HG03139 (cell line): Measurements from ENCODE around the gene UGT1A8.
"Not testable (repeated sequence)": the region's sequence is repeated elsewhere in the genome, so short reads cannot be mapped to it uniquely, and the experiment has no call there.

Experiments
- ATAC-seq: cut with Tn5 transposase; IDR thresholded peaks from one replicate; pipeline ENCODE4 v1.9.1; 2021; ENCODE audit not compliant: unreplicated experiment

Gene UGT1A8

GRCh38 chr2:233681521-233682099 is 64.2 kb downstream of the UGT1A8 start, which contains the start of gene UGT1A7:
Gene UGT1A7 (plus strand): TSS chr2:233681901. CDS start chr2:233681938, 37 bp downstream.
- ATAC-seq: no peak

- no peak for ATAC-seq
Observed at GRCh38 chr2:233684640-233685039, 67.2 kb downstream of the UGT1A8 start.

GRCh38 chr2:233686928-233687327 is 69.5 kb downstream of the UGT1A8 start:
- no peak for ATAC-seq

DNA sequence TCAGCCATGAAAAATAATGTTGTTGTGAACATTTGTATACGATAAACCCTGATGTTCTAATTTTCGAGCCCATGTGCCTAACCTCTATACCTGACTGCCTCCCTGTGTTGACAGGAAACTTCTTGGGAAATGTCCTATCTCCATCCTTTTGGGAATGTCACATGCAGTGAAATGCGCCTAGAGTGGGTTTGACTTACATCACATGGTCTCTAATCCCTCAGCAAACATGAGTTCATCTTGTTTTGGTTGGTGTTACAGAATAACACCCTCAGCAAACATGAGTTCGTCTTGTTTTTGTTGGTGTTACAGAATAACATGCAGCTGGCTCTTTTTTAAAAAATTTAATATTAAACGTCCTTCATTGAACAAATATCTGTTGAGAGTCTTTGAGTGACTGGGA is 70.9 kb downstream of the UGT1A8 start:
- no peak for ATAC-seq

GRCh38 chr2:233689031-233689430 is 71.6 kb downstream of the UGT1A8 start:
- ATAC-seq: no peak

DNA sequence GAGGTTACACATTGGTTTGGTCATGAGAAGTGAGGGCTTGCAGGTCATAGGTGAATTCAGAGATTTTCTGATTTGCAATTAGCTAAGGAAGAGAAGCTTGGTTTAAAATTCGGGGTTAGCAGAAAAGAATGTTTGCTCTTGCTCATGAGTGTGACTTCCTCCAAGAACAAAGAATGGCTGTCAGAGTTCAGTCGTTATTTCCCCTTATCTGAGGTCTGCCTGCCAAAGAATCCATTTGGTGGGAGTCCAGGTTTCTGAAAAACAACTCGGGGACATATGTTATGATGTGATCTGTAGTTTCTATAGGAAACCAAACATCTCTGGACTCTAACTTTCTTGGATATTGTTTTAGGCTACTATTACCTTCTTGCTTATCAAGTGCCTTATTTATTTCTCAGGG is 72.1 kb downstream of the UGT1A8 start:
- no peak for ATAC-seq

GRCh38 chr2:233690444-233690843 is 73.0 kb downstream of the UGT1A8 start:
- no peak for ATAC-seq

DNA sequence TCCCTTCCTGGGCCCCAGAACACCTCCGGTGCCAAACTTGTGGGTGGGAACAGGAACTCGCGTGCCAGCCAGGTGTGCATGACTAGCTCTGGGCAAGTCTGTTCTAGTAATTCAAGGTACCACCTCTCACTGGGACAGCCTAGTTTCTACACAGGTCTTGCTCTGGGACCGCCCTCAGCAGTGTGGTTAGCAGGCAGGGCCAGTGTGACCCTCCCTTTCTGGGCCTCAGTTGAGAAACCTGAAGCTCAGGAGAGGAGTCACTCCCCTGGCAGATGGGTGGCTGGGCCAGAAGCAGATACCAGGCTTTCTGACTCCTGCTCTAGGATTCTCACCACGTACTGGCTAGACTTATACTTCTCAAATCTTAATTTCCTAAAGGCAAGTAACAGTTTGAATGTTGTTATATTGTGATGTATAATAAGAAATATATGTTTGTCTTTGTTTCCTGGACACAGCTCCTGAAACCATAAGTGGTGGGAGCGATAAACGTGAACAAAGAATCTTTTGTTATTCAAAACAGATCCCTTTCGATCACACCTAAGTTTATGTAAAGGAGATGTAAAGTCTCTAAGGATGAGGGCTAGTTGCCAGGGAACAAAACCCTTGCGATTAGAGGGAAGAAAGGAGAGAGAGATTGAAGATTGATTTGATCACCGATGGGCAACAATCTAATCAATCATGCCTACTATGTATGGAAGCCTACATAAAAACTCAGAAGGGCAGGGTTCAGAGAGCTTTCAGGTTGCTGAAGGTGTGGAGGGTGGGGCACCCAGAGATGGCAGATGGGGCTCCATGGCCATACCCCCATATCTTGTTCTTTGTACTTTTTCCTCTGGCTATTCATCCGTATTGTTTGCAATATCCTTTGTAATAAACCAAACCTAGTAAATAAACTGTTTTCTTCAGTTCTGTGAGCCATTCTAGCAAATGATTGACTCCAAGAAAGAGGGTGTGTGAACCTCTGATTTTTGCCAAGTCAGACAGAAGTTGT is 74.3 kb downstream of the UGT1A8 start:
- no peak for ATAC-seq

GRCh38 chr2:233692648-233693047 is 75.2 kb downstream of the UGT1A8 start, which contains the start of gene UGT1A6:
Gene UGT1A6 (plus strand): TSS chr2:233692890. CDS start chr2:233693005, 115 bp downstream.
- no peak for ATAC-seq

GRCh38 chr2:233693963-233694362 is 76.5 kb downstream of the UGT1A8 start:
- ATAC-seq: no peak

DNA sequence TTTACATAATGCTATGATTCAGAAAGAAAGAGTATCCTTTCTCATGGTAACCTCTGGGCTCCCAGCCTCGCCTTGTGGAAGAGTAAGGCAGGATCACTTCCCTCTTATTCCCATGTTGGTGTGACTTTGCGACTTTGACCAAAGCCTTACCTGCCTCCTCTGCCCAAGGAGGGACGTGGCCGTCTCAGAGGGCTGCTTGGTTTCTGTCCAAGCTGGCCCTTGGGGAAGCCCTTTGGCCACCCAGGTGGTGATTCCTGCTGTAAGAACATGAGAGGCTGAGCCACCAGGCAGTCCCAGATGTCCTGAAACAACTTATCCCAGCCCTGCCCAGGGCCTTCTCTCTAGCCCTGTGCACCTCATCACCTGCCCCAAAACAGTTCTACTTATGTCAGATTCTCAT is 81.3 kb downstream of the UGT1A8 start:
- ATAC-seq: no peak

- no peak for ATAC-seq
Observed at GRCh38 chr2:233699424-233700027, 82.1 kb downstream of the UGT1A8 start.

- no peak for ATAC-seq
Observed at GRCh38 chr2:233700028-233700635, 82.7 kb downstream of the UGT1A8 start.

DNA sequence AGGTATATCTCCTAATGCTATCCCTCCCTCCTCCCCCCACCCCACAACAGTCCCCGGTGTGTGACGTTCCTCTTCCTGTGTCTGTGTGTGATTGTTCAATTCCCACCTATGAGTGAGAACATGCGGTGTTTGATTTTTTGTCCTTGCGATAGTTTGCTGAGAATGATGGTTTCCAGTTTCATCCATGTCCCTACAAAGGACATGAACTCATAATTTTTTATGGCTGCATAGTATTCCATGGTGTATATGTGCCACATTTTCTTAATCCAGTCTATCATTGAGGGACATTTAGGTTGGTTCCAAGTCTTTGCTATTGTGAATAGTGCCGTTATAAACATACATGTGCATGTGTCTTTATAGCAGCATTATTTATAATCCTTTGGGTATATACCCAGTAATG is 83.4 kb downstream of the UGT1A8 start:
- ATAC-seq: not testable (repeated sequence)

DNA sequence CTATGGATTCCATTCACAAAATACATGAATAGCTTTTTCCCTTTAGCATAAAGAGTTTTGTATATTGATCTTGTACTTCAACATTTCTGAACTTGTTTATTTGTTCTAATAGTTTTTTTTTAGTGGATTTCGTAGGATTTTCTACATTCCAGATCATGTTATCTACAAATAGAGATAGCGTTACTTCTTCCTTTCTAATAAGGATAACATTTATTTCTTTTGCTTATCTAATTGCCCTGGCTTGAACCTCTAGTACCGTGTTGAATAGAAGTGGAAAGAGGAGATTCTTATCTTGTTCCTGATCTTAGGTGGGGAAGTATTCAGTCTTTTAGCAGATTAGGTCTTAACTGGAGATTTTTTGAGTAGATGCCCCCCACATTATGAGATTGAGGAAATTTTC is 84.8 kb downstream of the UGT1A8 start:
- no peak for ATAC-seq

DNA sequence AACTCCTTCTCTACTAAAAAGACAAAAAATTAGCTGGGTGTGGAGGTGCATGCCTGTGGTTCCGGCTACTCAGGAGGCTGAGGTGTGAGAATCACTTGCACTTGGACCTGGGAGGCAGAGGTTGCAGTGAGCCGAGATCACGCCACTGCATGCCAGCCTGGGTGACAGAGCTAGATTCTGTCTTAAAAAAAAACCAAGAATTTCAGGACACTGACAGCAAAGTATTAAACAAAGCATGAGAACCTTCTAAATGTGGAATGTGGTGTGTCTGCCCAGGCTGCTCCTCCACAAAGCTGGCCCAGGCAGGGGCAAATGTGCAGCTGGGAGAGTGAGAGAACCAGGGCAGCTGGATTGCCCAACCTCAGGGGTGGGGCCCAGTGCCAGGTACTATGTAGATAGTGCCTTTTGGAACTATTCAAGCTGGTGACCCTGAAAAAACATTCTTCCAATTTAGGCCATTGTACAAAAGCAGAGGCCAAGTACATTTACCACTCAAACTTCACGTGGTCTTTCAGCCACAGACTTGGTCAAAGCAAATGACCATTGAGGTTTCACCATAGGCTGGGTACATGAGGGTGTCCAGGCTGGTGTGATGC is 88.6 kb downstream of the UGT1A8 start:
- no peak for ATAC-seq

GRCh38 chr2:233706720-233707119 is 89.3 kb downstream of the UGT1A8 start:
- no peak for ATAC-seq

DNA sequence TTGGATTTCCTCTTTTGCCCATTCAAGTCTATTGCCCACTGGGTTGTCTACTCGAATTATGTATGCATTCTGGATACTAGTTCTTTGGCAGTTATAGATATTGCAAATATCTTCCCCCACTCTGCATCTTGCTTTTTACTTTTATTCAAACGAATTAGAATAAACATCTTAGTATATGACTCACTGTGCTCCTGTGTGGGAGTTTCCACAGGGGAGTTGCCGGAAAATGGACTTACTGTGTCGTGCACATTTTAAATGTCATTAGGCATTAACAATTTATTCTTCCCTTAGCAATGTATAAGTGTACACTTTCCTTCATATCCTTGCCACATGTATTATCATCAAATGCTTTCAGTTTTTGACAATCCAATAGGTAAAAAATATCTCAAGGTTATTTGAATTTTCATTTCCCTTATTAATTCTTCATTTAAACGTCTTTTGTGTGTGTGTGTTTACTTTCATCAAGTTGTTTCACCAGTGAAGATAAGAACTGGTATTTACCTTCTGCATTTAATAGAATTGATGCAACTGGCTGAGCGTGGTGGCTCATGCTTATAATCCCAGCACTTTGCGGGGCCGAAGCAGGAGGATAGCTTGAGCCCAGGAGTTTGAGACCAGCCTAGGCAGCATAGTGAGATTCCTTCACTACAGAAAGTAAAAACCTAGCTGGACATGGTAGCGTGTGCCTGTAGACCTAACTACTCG is 90.7 kb downstream of the UGT1A8 start:
- no peak for ATAC-seq

GRCh38 chr2:233708942-233709341 is 91.5 kb downstream of the UGT1A8 start:
- ATAC-seq: no peak

GRCh38 chr2:233711312-233712008 is 94.0 kb downstream of the UGT1A8 start:
- ATAC-seq: no peak
